Calu3 (cell line): ENCODE results near the gene SHTN1. TPM values are rescaled to one million over a fixed set of nuclear protein-coding genes. Genes with fewer than 3 reads are reported as not detected.

Source experiments
- BruUV-seq: library from RNA; stranded (reverse); fragments of 400-500 nt; replicated peaks from 2 replicates; lab custom pipeline; 2021; lab: Mats Ljungman, UMichigan
- CTCF ChIA-PET: fragments of 300-600 bp; sonication (Branson Sonifier 250); formaldehyde crosslinking; loops from one replicate; lab custom pipeline; 2022; ENCODE audit warnings: antibody characterized with exemption; lab: Charles Lee
- DNase-seq: peaks from one replicate; pipeline ENCODE4 v3.0.0; 2022
- H3K27ac Mint-ChIP-seq: one replicate; pipeline ENCODE4 v1.8.0; 2022; ENCODE audit warnings: mixed read lengths; ENCODE audit not compliant: unreplicated experiment
- H3K27me3 Mint-ChIP-seq: one replicate; pipeline ENCODE4 v1.8.0; 2022; ENCODE audit warnings: mixed read lengths; ENCODE audit not compliant: unreplicated experiment
- H3K36me3 Mint-ChIP-seq: one replicate; pipeline ENCODE4 v1.8.0; 2022; ENCODE audit warnings: mild to moderate bottlenecking, moderate library complexity, mixed read lengths; ENCODE audit not compliant: insufficient read depth, unreplicated experiment
- H3K4me1 Mint-ChIP-seq: one replicate; pipeline ENCODE4 v1.8.0; 2022; ENCODE audit warnings: mild to moderate bottlenecking, low read depth, mixed read lengths; ENCODE audit not compliant: unreplicated experiment
- H3K4me3 Mint-ChIP-seq: one replicate; pipeline ENCODE4 v1.8.0; 2022; ENCODE audit warnings: mild to moderate bottlenecking, low read depth, moderate library complexity, mixed read lengths; ENCODE audit not compliant: unreplicated experiment
- H3K9me3 Mint-ChIP-seq: one replicate; pipeline ENCODE4 v1.8.0; 2022; ENCODE audit warnings: low read depth, mixed read lengths; ENCODE audit not compliant: unreplicated experiment
- intact Hi-C: fragments of 100-400 bp; cut with micrococcal nuclease; formaldehyde crosslinking; loops from one replicate; pipeline ENCODE4 v1.10.0; 2022; ENCODE audit not compliant: unreplicated experiment
- total RNA-seq: library from RNA; stranded (reverse); gene quantifications from 2 replicates; pipeline ENCODE4 v1.2.3, GENCODE V29; 2022
- TF ChIP-seq, protein P1 (sequence below): fragments of 200-600 bp; IDR thresholded peaks from one replicate; pipeline ENCODE4 v1.8.0; 2022; ENCODE audit warnings: antibody characterized with exemption; ENCODE audit not compliant: unreplicated experiment

SHTN1 gene
- total RNA-seq, 1 experiment from 2014 or later, result 32.3 TPM

DNA sequence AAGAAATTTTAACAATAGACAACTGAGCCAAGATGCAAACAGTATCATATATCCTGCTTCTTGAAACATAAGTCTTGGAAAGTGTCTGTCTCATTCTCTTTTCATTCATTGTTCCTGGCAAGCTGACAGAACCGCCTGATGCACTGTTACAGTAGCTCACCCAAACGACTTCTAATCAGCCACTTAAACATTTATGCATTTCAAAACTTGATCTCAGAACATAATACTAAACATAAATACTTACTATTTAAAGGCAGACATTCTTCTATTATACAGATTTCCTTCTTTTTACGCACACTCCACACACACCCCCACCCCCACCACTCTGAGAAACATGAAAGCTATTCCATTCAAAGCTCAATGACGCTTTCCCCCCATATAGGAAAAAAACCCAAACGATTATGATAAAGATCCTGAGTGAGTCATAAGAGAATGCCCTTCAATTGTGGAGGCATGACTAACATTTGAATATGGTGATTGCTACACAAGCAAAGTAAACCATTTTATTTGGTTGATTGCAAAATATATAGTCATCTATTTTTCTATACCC, 30.5 kb downstream of the SHTN1 start:
- Mint-ChIP-seq H3K36me3 (no peaks in the 10 kb centered on the region), H3K4me1 (peaks cover 14% of the 10 kb centered on the region), H3K9me3 (no peaks in the 10 kb centered on the region), H3K4me3 (no peak overlapping the region), H3K27ac (no peak overlapping the region), H3K27me3 (no peaks in the 10 kb centered on the region)
- DNase-seq, result no peak
- TF ChIP-seq, protein P1, sequence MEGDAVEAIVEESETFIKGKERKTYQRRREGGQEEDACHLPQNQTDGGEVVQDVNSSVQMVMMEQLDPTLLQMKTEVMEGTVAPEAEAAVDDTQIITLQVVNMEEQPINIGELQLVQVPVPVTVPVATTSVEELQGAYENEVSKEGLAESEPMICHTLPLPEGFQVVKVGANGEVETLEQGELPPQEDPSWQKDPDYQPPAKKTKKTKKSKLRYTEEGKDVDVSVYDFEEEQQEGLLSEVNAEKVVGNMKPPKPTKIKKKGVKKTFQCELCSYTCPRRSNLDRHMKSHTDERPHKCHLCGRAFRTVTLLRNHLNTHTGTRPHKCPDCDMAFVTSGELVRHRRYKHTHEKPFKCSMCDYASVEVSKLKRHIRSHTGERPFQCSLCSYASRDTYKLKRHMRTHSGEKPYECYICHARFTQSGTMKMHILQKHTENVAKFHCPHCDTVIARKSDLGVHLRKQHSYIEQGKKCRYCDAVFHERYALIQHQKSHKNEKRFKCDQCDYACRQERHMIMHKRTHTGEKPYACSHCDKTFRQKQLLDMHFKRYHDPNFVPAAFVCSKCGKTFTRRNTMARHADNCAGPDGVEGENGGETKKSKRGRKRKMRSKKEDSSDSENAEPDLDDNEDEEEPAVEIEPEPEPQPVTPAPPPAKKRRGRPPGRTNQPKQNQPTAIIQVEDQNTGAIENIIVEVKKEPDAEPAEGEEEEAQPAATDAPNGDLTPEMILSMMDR, result no peak
- CTCF ChIA-PET, result interaction anchor here (0.5 to 0.6 kb wide), 2 partner anchors 13 to 146 kb away, joined by 3 to 4 read pairs; no protein-coding TSS in a partner anchor
- no TSS peak for BruUV-seq
- intact Hi-C loops, result no loop called here

DNA sequence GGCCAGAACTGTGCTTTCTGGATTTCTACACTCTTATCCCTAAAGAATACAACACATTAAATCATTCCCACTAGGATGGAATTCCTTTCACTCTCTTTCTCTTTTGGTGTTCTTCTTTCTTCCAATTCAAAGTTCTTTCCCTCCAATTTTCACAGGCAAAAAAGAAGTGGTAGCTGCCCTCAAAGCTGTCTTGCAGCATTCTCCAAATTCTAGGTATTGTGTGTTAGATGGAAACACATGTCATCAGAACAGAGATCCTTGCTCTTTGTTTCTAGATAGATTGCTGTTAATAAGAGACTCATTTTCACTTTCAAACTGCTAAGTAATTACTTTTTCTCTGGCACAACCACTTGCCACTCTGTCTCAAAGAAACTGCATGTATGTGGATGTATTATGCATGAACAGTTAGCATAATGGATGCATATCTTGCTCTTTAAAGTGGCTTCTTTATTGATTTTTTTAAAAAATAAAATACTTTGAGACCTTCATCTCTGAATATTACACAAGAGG, 31.0 kb downstream of the SHTN1 start:
- no peak for DNase-seq
- BruUV-seq, result no TSS peak
- Mint-ChIP-seq H3K4me3 (no peak overlapping the region), H3K27ac (no peak overlapping the region), H3K4me1 (peaks cover 14% of the 10 kb centered on the region), H3K9me3 (no peaks in the 10 kb centered on the region), H3K27me3 (no peaks in the 10 kb centered on the region), H3K36me3 (no peaks in the 10 kb centered on the region)
- TF ChIP-seq, protein P1, result no peak
- intact Hi-C loops, result no loop called here
- CTCF ChIA-PET, result interaction anchor here (0.6 kb wide), 1 partner anchor 13 kb away, joined by 4 read pairs; no protein-coding TSS in a partner anchor

DNA sequence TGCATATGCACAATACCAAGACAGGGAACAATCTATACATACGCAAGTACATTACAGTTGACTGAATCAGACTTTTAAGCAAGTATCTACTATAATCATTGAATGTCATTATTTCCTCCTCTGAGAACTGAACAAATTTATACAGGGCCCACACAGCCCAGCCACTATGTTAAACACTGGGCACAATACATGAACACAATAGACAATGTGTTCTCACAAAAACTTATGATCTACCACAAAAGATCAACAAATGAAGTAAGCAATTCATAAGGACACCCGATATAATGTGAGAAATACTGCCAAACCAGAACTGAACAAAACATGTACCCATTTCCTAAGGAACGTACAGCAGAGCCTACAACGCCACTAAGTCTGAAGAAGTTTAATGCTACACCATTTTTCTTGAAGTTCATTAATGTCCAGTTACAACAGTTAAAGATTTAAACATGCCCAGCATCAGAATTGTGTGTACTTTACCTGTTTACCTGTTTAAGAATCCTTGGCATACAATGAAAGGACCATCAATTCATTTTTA, 31.5 kb downstream of the SHTN1 start:
- no peak for DNase-seq
- BruUV-seq, result no TSS peak
- TF ChIP-seq, protein P1, result no peak
- Mint-ChIP-seq H3K36me3 (no peaks in the 10 kb centered on the region), H3K4me1 (peaks cover 14% of the 10 kb centered on the region), H3K9me3 (no peaks in the 10 kb centered on the region), H3K27me3 (no peaks in the 10 kb centered on the region), H3K4me3 (no peak overlapping the region), H3K27ac (no peak overlapping the region)
- CTCF ChIA-PET, result no interaction called here
- intact Hi-C loops, result no loop called here

DNA sequence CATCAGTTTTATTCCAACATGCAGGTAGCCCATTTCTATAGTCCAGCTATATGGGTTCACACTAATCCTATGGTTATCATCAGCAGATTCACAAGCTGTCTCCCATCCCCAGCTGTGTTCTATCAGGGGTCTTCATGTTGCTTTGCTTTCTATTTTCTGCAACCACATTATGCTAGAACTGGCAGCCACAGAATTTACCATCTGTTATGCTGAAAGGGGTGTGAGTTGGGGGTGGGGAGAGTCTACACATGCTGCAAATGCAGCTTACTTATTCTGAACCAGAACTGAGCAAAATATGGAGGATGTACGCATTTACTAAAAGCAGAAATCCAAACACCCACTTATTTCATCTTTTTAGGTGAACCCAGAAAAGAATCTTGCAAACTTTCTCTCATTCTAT, 32.9 kb downstream of the SHTN1 start:
- Mint-ChIP-seq H3K27ac (no peak overlapping the region), H3K9me3 (no peaks in the 10 kb centered on the region), H3K4me3 (no peak overlapping the region), H3K27me3 (no peaks in the 10 kb centered on the region), H3K36me3 (no peaks in the 10 kb centered on the region), H3K4me1 (peaks cover 14% of the 10 kb centered on the region)
- intact Hi-C loops, result no loop called here
- CTCF ChIA-PET, result interaction anchor here (0.9 kb wide), 1 partner anchor 12 kb away, joined by 3 read pairs; no protein-coding TSS in a partner anchor
- TF ChIP-seq, protein P1, result no peak
- no peak for DNase-seq
- BruUV-seq, result no TSS peak
